GM19468 (cell line): ENCODE measurements around the gene DCT.
"Not testable (repeated sequence)": the region's sequence is repeated elsewhere in the genome, so short reads cannot be mapped to it uniquely, and the experiment has no call there.

ENCODE experiments used
- ATAC-seq: cut with Tn5 transposase; IDR thresholded peaks from one replicate; pipeline ENCODE4 v1.9.1; 2021; ENCODE audit warnings: mild to moderate bottlenecking, moderate library complexity, moderate number of reproducible peaks; ENCODE audit not compliant: unreplicated experiment; ENCODE audit errors: extremely low read depth

Gene DCT

DNA sequence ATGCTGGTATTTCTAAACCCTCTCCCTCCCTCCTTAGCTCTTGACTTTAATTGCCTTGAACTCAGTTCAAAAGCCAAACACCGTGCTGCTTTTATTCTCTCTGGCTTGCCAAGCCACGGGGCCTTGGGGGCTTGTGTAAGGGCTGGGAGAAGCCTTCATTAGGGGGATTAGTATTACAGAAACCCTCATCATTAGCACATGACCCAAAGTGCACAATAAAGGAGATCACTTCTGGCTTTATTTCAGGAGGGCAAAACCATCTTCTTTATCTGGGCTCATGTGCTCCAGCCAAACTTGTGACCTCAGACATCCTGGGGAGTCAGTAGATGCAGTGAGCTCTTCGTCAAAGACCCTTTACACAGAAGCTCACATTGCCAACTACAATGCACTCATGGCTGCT, at the start of gene DCT:
Gene DCT, minus strand, starts transcription at position 67 of the 400 bp plus-strand sequence. CDS start 427 bp downstream, outside the sequence.
- no peak for ATAC-seq

GRCh38 chr13:94526956-94527355, 47.5 kb upstream of the DCT start:
- not testable (repeated sequence) for ATAC-seq

DNA sequence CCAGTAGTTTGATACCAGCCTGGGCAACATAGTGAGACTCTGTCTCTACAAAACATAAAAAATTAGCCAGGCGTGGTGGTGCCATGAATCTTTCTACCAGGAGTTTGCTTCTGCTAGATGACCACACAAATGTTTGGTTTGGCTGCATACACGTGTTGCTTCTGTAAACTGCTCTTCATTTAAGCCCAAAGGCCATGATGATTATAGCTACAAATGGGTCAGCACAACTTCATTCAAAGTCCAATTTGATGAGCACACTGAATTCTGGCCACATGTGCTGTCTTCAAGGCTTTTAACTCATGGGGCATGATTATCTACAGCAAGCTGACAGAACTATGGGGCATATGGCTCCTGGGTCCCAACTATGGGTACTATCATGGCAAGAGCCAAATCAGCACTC, 46.3 kb upstream of the DCT start:
- ATAC-seq: no peak

GRCh38 chr13:94524407-94524806, 44.9 kb upstream of the DCT start:
- ATAC-seq: no peak

DNA sequence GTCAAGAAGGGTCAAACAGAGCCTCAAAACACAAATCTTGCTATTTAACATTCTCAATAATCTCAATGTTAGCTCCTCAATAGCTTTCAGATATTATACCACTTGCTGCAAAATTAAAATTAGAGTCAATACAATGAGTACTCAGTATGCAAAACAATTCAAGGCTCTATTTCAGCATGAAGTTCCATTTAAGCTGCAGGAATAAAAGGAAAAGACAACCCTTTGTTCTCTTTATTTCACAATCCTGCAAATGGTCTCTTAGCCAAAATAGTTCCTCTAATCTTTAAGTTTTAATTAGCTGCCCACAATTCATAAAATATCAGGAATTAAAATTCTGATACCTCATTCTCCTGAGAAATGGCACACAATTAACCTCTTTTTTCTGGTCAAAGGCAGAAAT, 40.5 kb upstream of the DCT start:
- ATAC-seq: no peak

GRCh38 chr13:94516456-94516855, 37.0 kb upstream of the DCT start:
- no peak for ATAC-seq

DNA sequence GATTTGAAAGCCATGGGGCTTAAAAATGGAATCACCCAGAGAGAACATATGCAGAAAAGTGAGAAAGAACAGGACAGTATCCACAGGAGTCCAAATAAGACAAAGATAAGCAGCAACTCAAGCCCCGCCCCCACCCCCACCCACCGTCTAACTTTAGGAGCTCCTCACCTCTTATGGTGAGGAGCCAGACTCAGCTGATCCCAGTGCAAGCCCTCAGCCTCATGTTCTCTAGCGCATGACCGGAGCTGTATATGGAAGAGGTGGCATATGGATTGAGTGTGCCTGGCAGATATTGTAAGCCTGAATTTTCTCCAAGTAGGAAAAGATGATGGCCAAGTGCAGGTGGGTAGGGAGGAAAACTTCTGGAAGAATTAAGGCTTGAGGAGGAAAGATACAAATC, 36.4 kb upstream of the DCT start:
- ATAC-seq: no peak

DNA sequence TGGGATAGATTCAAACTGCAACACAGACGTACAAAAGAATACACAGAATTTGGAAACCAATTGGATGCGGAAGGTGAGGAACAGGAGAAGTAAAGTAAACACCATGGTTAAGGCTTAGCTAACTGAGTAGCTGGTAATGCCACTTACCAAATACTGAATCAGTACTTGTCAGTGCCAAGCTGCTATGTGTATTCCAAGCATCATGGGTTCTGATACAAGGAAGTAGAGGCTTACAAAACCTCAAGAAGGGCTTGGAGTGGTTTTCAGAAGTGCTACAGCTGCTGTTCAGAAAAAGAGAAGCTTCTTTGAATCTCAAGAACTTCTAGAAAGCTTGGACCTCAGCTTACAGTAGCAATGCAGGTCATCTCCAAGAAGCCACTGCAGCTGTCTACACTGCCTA, 35.9 kb upstream of the DCT start:
- no peak for ATAC-seq

- no peak for ATAC-seq
Measured at GRCh38 chr13:94513026-94513425, 33.5 kb upstream of the DCT start.

- no peak for ATAC-seq
Measured at GRCh38 chr13:94505730-94506129, 26.2 kb upstream of the DCT start.

DNA sequence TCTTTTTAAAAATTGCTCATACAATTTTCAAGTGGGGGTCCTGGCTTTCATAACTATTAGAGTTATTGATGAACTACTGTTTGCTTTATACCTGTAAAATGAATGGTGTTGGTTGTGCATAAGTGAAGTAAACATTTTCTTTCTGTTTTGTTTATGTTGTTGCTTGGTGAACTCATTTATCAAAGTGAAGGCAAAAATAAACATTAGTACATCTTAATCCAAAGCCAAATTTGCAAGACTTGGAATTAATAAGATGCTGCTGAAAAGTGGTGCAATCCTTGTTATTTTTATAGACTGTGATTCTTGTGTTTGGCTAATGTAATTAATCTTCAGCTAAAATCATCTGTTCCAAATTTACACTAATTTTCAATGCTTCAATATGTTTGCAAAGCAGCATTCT, 24.4 kb upstream of the DCT start:
- no peak for ATAC-seq

DNA sequence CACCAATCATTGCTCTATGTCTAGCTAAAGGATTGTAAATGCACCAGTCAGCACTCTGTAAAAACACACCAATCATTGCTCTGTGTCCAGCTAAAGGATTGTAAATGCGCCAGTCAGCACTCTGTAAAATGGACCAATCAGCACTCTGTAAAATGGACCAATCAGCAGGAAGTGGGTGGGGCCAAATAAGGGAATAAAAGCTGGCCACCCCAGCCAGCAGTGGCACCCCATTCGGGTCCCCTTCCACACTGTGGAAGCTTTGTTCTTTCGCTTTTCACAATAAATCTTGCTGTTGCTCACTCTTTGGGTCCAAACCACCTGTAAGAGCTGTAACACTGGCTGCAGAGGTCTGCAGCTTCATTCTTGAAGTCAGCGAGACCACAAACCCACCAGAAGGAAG, 19.3 kb upstream of the DCT start:
- not testable (repeated sequence) for ATAC-seq

- no peak for ATAC-seq
Measured at GRCh38 chr13:94495806-94496205, 16.3 kb upstream of the DCT start.

DNA sequence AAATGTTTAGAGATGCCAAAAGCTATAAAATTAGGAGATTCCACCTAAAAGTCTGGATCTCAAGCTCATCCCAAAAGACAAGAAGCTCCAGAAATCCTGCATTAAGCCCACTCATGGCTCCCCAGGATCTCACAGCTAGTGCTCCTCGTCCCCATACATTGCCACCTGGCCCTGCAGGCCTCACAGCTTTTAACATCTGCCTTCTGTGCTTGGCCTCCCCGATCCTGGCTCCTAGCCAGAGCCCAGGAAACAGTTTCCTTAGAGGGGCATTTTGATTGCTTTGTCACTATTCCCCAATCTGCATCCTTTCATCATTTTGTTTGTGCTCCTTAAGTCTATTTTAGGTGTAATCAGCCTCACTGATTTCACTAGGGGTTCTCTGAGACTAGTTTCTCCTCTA, 14.5 kb upstream of the DCT start:
- no peak for ATAC-seq

DNA sequence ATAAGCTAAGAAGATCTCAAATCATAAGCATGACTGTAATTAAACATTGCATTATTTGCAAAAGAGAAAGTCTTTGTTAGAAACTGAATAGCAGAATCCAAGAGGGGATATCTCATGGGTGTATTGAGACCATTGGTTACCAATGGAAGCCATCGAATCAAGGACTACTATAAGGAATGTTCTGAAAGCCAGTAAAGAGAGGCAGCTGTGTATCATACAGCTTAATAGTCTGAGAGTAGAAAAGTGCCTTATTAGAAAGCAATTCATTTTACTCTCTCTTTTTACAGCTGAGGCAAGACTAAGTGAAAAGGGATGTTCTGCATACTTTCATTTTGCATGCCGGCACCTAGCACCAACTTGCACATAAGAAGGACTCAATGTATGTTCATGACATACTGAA, 7.6 kb upstream of the DCT start:
- ATAC-seq: no peak

DNA sequence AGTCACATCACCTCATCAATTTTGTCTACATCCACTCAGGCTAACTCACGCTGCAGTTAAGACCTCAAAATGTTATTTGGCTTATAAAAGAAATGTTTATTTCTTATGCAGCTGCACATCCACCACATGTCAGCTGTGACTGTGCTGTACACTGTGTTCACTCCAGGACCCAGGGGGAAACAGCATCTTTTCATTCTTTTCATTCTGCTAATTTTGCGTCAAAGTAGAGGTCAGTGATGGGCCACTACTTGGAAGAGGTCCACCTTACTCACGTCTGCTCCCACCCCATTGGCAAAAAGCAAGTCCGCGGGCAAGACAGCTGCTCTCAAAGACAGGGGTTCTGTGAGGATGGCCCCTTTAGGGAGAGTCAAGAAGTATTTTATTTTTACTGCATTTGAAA, 4.5 kb upstream of the DCT start:
- no peak for ATAC-seq

DNA sequence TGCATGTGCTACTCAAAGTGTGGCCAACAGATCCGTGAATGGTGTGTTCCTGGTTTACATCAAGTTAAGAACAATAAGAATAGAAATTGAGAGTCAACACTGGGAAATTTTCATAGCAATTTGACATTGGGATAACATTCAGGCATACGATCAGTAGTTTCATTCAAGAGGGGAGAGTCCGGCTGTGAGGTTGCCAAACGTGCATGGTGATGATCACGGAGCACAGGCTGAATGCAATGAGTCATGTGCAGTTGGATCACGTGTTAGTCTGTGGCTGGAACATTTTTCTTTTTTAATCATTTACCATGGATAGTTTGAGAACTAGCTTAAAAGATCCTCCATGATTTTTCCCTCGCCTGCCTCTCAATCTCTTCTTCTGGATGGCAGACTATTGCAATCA, 2.5 kb upstream of the DCT start:
- no peak for ATAC-seq

GRCh38 chr13:94480672-94481145, 1.2 kb upstream of the DCT start:
- no peak for ATAC-seq

GRCh38 chr13:94478913-94479312, 569 bp downstream of the DCT start:
- ATAC-seq: no peak

- no peak for ATAC-seq
Measured at GRCh38 chr13:94470126-94470525, 9.4 kb downstream of the DCT start.

GRCh38 chr13:94464771-94465170, 14.7 kb downstream of the DCT start:
- no peak for ATAC-seq

GRCh38 chr13:94462670-94463069, 16.8 kb downstream of the DCT start:
- no peak for ATAC-seq

- ATAC-seq: no peak
Measured at GRCh38 chr13:94459116-94459515, 20.4 kb downstream of the DCT start.
